GM18505 (cell line): ENCODE measurements around the gene PNRC1.
A peak's percentile ranks its signal among the peaks of the same experiment; 100 is the strongest.
"Not testable (repeated sequence)": the region's sequence is repeated elsewhere in the genome, so short reads cannot be mapped to it uniquely, and the experiment has no call there.

Source experiments
- ATAC-seq: cut with Tn5 transposase; IDR thresholded peaks from one replicate; pipeline ENCODE4 v1.9.1; 2021; ENCODE audit not compliant: unreplicated experiment
- POLR2A ChIP-seq: IDR thresholded peaks from 4 replicates; pipeline ENCODE4 v1.6.1; 2011; ENCODE audit warnings: borderline replicate concordance; ENCODE audit not compliant: insufficient read depth, insufficient read length; ENCODE audit errors: extremely low read depth

PNRC1 gene

DNA sequence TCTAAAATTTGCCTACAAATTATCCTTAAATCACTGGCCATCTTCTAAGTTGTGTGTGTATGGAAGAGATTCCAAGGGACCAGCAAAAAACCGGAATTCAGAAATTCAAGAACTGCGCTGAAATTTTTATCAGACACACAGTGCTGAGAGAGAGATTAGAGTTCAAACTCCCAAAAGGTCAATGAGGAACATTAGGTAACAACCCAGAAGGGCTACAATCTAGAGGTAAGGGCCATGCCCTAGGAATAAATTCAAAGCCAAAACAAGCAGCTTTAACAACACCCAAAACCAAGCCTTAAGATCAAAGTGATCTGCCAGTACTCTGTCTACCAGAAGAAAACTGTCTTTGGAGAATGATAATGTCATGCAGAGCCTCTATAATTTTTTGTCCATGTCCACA lies 19.6 kb downstream of the PNRC1 start:
- no peak for ATAC-seq

DNA sequence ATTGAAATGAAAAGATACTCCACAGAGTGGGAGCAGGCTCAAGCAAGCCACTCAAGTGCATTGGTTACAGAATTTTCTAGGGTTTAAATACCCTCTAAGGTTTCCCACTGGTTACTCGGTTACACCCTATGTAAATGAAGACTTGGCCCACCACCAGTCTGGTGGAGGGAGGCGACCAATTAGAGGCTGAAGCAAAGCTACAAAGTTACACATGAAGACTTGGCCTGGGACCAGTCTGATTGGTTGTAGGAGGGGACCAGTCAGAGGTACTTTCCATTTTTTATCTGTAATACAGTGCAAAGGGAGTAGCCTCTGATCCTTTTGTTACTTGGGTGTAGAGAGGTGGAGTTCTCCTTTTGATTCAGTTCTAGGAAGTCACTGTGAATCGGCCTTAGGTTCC lies 29.7 kb downstream of the PNRC1 start:
- no peak for ATAC-seq
- no peak for TF ChIP-seq POLR2A

More for the DNA sequence above, 19.6 kb downstream of the PNRC1 start:
- no peak for TF ChIP-seq POLR2A

DNA sequence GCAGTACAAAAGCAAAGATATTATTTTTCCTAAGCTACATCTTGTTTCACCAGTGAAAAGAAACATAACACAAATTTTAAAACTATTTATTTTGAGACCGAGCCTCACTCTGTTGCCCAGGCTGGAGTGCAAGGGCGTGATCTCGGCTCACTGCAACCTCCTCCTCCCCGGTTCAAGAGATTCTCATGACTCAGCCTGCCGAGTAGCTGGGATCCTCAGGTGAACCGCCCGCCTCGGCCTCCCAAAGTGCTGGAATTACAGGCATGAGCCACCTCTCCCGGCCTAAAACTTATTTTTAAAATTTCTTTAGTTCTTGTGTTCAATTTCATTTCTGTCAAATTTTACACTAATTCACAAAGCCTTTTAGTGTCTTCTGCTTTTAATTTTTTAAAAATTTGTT lies 31.4 kb downstream of the PNRC1 start:
- no peak for TF ChIP-seq POLR2A
- no peak for ATAC-seq

DNA sequence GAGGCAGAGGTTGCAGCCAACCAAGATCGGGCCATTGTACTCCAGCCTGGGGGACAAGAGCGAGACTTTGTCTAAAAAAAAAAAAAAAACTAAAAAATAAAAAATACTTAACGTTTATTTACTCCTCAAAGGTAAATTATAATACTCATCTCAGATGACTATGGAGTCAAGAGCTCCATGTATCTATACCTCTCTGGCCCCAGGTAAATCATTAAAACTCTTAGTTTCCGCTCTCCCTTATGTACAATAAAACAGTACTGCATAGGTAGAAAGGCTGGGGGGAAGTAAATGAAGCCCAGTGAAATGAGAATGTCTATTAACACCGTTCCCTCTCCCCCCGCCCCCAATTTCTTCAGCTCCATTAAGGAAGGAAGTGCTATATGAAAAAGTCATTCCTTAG lies 36.2 kb downstream of the PNRC1 start:
- no peak for TF ChIP-seq POLR2A
- no peak for ATAC-seq

DNA sequence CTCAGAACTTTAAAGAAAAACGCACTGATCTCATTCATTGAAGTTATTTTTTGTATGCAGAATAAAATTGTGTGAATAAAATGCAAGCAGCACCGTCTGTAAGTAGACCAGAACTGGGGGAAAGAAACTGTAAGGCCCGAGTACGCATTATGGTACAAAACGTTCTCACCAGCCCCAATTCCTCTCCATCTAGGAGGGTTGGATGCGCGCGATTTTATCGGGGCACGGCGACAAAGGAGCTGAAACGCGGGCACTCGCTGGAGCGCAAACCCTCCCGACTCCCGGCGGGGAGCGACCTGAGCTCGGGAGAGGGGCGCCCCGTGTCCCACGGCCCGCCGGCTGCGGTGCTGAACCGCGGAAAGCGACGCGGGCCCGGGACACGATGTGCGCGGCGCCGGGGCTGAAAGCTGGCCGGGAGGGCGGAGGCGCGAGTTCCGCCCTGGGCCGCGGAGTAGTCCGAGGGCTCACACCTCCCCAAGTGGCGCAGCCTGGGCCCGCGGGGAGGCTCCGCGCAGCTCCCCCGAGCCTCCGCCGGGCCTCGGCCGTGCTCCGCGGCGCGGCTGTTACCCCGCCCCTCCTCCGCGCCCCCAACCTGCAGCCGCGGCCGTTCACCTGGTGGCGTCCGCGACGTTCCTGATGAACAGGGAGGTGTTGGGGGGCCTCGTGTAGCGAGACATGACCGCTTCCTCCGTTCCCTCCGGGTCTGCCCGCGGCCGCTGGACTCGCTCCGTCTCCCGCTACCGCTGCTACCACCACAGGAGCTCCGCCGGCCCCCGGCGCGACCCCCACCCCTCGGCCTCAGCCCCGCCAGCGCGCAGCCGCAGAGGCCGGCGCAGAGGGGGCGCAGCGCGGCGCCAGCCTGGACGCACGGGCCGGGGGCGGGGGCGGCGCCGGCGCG lies 36.9 kb downstream of the PNRC1 start, which contains the start of gene SRSF12:
Gene SRSF12, minus strand, starts transcription at position 861 of the 898 bp plus-strand sequence. Its CDS starts 184 bp downstream, at position 677.
- no peak for TF ChIP-seq POLR2A
- ATAC-seq = peak; percentile 87

DNA sequence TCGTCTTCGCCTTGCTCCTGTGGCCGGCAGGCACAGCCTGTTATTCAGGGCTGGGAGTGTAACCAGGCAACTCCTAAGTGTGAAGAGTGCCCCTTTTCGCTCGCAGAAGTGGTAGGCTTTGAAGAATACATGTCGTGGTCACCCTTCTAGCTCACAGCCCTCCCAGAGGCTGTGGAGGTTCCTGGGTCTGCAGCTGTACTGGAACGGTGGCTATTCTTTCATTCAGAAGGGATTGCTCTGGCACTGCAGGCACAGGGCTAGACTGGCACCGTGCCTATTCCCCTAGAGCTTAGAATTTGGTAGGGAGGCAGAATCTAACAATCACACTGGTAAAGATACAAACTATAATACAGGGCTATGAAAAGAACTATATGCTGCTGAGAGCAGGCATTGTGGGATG lies 38.4 kb downstream of the PNRC1 start:
- no peak for ATAC-seq
- TF ChIP-seq POLR2A = no peak

DNA sequence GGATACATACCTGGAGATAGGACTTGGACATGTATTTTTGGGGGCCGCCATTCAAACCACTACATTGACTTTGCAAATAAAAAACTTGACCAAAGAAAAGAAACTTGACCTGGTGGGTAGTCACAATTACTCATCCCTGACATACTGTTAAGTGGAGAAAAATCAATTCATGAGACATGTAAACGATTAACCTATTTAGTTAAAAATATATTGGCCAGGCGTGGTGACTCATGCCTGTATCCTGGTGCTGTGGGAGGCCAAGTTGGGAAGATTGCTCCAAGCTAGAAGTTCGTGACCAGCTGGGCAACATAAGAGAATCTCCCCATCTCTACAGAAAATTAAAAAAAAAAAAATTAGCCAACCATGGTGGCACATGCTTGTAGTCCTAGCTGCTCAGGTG lies 39.8 kb downstream of the PNRC1 start:
- no peak for TF ChIP-seq POLR2A
- ATAC-seq = no peak

DNA sequence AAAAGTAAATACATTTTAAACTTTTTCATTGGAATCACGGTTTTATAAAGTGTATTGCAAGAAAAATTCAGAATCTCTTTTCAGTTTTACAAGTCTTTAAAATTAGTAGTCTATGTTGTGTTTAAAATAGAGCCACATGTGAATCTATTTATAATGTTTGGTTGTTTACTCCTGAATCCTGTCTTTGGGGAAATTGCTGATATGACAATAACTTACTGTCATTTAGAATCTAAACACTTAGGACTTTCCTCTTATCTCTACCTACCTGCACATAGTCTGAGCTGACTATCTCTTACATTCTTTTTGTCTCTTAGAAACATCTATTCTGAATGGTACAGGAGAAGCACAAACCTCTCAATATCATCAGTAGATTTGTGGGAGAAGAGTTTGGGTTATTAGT lies 41.4 kb downstream of the PNRC1 start:
- TF ChIP-seq POLR2A = no peak
- ATAC-seq = no peak

DNA sequence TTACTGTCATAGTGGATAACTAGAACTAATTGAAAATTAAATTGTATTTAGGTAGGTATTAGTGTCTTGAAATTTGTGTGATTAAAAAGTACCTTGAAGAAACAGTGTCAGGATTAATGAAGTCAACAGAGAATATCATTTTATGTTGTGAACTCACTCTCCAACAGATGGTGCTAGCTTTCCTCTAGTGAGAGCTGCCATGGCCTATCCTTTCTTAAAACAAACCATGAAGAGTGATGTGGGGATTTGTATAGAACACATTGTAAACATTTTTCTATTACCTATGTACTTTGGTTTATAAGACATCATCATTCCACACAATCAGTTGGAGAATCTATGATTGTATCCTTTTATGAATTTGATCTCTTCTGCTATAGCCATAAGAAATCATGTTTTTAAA lies 42.1 kb downstream of the PNRC1 start:
- TF ChIP-seq POLR2A = no peak
- ATAC-seq = no peak

DNA sequence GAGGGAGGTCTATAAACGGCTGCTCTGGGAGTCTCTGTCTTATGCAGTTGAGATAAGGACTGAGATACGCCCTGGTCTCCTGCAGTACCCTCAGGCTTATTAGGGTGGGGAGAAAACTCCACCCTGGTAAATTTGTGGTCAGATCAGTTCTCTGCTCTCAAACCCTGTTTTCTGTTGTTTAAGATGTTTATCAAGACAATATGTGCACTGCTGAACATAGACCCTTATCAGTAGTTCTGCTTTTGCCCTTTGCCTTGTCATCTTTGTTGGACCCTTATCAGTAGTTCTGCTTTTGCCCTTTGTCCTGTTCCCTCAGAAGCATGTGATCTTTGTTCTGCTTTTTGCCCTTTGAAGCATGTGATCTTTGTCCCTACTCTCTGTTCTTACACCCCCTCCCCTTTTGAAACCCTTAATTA lies 47.7 kb downstream of the PNRC1 start:
- ATAC-seq = not testable (repeated sequence)

DNA sequence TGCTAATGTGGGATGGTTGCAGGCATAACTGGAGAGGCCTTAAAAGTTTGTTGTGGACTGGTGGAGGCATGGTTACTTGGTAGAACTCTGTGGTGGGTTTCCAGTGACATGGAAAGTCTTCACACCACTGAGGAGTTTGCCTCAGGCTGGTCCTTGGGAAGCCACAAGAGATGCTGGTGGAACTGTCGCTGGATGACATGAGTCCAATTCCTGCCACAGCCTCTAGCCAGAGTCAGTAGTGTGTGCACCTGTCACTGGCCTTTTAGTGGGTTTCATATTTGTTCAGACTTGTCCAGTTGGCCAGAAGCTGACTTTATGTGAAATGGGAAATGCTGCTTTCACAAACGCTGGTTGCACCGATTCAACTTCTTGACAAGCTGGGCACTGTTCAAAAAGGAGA lies 51.0 kb downstream of the PNRC1 start:
- ATAC-seq = no peak
- no peak for TF ChIP-seq POLR2A

DNA sequence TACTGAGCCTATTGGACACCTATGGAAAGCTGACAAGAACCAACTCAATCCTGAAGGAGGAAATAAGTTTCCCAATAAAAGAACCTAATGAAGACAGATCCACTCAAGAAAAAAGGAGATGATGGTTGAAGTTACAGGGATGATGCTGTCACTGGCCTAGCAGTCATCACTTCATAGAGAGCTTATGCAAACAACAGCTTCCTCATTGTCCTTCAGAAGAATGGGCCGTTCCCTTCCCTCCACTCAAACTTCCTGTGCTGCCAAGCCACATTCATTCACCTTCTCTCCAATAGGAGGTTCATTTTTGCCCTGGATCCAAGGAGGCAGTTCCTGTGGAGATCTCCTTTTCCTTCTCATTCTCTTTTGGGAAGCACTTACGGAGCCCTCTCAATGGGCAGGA lies 51.5 kb downstream of the PNRC1 start:
- ATAC-seq = no peak
- TF ChIP-seq POLR2A = no peak

DNA sequence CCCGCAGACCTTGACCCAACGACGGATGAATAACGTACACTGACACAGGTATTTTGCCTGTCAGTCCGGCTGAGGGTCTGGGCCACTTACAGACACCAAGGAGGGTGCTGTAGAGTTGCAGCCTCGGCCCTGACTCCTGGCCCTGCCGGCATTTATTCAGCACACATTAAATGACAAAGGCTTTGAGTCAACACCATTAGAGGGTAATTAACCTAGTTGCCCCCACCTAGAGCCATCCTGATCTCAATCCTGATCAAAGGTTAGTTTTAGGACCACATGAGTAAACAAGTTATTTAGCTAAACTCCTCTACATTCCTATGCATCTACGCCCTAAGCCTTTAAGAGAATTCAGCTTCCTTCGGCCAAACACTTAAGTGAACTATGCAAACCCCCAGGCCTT lies 53.4 kb downstream of the PNRC1 start:
- TF ChIP-seq POLR2A = no peak
- ATAC-seq = no peak

DNA sequence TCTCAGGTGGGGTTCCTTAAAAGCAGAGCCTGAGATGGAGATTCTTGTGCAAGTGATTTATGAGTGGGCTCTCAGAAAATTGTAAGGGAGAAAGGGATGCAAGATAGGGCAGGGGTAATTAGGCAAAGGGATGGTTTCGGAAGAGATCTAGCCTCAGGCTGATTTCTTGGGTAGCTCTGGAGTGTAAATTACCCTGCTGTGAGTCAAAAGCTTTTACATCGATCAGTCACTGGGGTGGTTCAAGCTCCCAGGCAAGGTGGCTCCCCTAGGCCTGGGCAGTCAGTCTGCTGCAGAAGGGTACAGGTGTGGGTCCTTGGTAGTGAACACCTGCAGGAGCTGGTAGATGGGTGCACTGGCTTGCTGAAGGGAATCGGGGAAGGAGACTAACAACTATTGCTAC lies 54.2 kb downstream of the PNRC1 start:
- ATAC-seq = no peak
- no peak for TF ChIP-seq POLR2A
